Measurements from ENCODE around the gene GID4. TPM values are rescaled to one million over a fixed set of nuclear protein-coding genes. Genes with fewer than 3 reads are reported as not detected.
A peak's percentile ranks its signal among the peaks of the same experiment; 100 is the strongest.

The GID4 gene
- total and polyA plus RNA-seq, 4 donors = 1.7 to 4.9 (median 3.7) TPM

GRCh38 chr17:18117533-18117932 is 78.3 kb downstream of the GID4 start:
- no peak for DNase-seq (ENCODE audit: low spot score)
- peak; percentile 30 for TF ChIP-seq FOXA2 (IDR thresholded peaks at IDR 0.05)
- TF ChIP-seq SP1 (IDR thresholded peaks at IDR 0.05) = peak; percentile 99
- TF ChIP-seq NR2F2 (IDR thresholded peaks at IDR 0.05) = no peak
- TF ChIP-seq, protein P1, sequence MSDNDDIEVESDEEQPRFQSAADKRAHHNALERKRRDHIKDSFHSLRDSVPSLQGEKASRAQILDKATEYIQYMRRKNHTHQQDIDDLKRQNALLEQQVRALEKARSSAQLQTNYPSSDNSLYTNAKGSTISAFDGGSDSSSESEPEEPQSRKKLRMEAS (IDR thresholded peaks at IDR 0.05) = no peak
- peak; percentile 92 for TF ChIP-seq REST (IDR thresholded peaks at IDR 0.05)
- TF ChIP-seq, protein P2, sequence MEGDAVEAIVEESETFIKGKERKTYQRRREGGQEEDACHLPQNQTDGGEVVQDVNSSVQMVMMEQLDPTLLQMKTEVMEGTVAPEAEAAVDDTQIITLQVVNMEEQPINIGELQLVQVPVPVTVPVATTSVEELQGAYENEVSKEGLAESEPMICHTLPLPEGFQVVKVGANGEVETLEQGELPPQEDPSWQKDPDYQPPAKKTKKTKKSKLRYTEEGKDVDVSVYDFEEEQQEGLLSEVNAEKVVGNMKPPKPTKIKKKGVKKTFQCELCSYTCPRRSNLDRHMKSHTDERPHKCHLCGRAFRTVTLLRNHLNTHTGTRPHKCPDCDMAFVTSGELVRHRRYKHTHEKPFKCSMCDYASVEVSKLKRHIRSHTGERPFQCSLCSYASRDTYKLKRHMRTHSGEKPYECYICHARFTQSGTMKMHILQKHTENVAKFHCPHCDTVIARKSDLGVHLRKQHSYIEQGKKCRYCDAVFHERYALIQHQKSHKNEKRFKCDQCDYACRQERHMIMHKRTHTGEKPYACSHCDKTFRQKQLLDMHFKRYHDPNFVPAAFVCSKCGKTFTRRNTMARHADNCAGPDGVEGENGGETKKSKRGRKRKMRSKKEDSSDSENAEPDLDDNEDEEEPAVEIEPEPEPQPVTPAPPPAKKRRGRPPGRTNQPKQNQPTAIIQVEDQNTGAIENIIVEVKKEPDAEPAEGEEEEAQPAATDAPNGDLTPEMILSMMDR (IDR thresholded peaks at IDR 0.05; ENCODE audit: low read depth, low read length, missing input control) = no peak
- peak; percentile 99 for TF ChIP-seq HNF4A (conservative IDR thresholded peaks at IDR 0.05)
- peak in 1 of 2 donors; percentile 75 for TF ChIP-seq JUND (IDR thresholded peaks at IDR 0.05)
- TF ChIP-seq TAF1 (conservative IDR thresholded peaks at IDR 0.05) = no peak
- peak; percentile 97 for TF ChIP-seq HNF4G (IDR thresholded peaks at IDR 0.05)
- TF ChIP-seq GABPA (IDR thresholded peaks at IDR 0.05 in 1 of 2, conservative IDR thresholded peaks at IDR 0.05 in 1 of 2) = no peak
- no peak for TF ChIP-seq FOXA1 (IDR thresholded peaks at IDR 0.05)
- no peak for TF ChIP-seq ZBTB33 (IDR thresholded peaks at IDR 0.05)
- TF ChIP-seq RAD21 (IDR thresholded peaks at IDR 0.05) = no peak
- TF ChIP-seq YY1 (IDR thresholded peaks at IDR 0.05) = peak; percentile 58
- TF ChIP-seq, protein P3, sequence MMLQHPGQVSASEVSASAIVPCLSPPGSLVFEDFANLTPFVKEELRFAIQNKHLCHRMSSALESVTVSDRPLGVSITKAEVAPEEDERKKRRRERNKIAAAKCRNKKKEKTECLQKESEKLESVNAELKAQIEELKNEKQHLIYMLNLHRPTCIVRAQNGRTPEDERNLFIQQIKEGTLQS (IDR thresholded peaks at IDR 0.05) = no peak
- TF ChIP-seq EGR1 (IDR thresholded peaks at IDR 0.05; ENCODE audit: low read depth in 2 of 2) = no peak
- TF ChIP-seq RXRA (IDR thresholded peaks at IDR 0.05) = peak; percentile 89 to 90
- Histone ChIP-seq H3K27ac (ENCODE audit: low read depth in 1 of 2, low read length in 2 of 2) (peak overlapping the region; percentile 83 to 94), H3K36me3 (ENCODE audit: control insufficient read depth in 4 of 4, insufficient read depth in 3 of 4, low read depth in 1 of 4, low read length in 3 of 4) (no peaks in the 10 kb centered on the region), H3K9me3 (ENCODE audit: control insufficient read depth in 4 of 4, low read length in 3 of 4) (no peaks in the 10 kb centered on the region), H3K4me1 (ENCODE audit: control insufficient read depth in 4 of 4, insufficient read depth in 4 of 4, low read length in 3 of 4) (peaks cover 10 to 50% (median 31%) of the 10 kb centered on the region in 4 donors), H3K4me3 (ENCODE audit: low read depth in 1 of 3, low read length in 3 of 3) (peak overlapping the region; percentile 27 to 71 (median 57)), H3K9ac (ENCODE audit: low read depth in 1 of 2, low read length in 2 of 2) (peak overlapping the region; percentile 39 to 80), H3K27me3 (ENCODE audit: control insufficient read depth in 4 of 4, insufficient read depth in 4 of 4, low read length in 3 of 4) (no peaks in the 10 kb centered on the region)
- 38% methylated on average over 1 of the region's 1 CpG for WGBS

Other genes with a start within 250 kb of the GID4 start
- gene SREBF1, start 202.4 kb upstream of the GID4 start, total RNA-seq = 100 to 1,000 TPM in 1 of 2 donors, 10 to 100 TPM in 1; 66.8 to 133 TPM
- gene SREBF1, start 202.4 kb upstream of the GID4 start, polyA plus RNA-seq = 100 to 1,000 TPM in 1 of 2 donors, 10 to 100 TPM in 1; 74.0 to 127 TPM
- 10 to 100 TPM in 1 of 2 donors, 1 to 10 TPM in 1; 5.0 to 24.0 TPM for gene TOM1L2, start 67.0 kb upstream of the GID4 start, total RNA-seq
- gene TOM1L2, start 67.0 kb upstream of the GID4 start, polyA plus RNA-seq = 10 to 100 TPM in 1 of 2 donors, 1 to 10 TPM in 1; 8.4 to 10.3 TPM
- gene DRC3, start 66.5 kb upstream of the GID4 start, total RNA-seq = 1 to 10 TPM in 1 of 2 donors, under 1 TPM in 1; 0.61 to 1.5 TPM
- gene DRC3, start 66.5 kb upstream of the GID4 start, polyA plus RNA-seq = 1 to 10 TPM in 1 of 2 donors, under 1 TPM in 1; 0.72 to 1.5 TPM
- gene ATPAF2, start 240 bp upstream of the GID4 start, total RNA-seq = 10 to 100 TPM; 12.9 to 14.4 TPM
- 10 to 100 TPM; 19.1 to 20.1 TPM for gene ATPAF2, start 240 bp upstream of the GID4 start, polyA plus RNA-seq
- gene DRG2, start 48.5 kb downstream of the GID4 start, total RNA-seq = 10 to 100 TPM; 10.9 to 24.9 TPM
- 10 to 100 TPM; 17.0 to 20.2 TPM for gene DRG2, start 48.5 kb downstream of the GID4 start, polyA plus RNA-seq
- 1 to 10 TPM in 1 of 2 donors, under 1 TPM in 1; 0.84 to 2.9 TPM for gene MYO15A, start 69.3 kb downstream of the GID4 start, total RNA-seq
- 1 to 10 TPM in 1 of 2 donors, under 1 TPM in 1; 0.15 to 1.1 TPM for gene MYO15A, start 69.3 kb downstream of the GID4 start, polyA plus RNA-seq
- gene ALKBH5, start 144.4 kb downstream of the GID4 start, total RNA-seq = 10 to 100 TPM; 62.1 to 67.8 TPM
- gene ALKBH5, start 144.4 kb downstream of the GID4 start, polyA plus RNA-seq = 10 to 100 TPM; 30.5 to 30.6 TPM
- 10 to 100 TPM in 1 of 2 donors, 1 to 10 TPM in 1; 3.4 to 12.0 TPM for gene LLGL1, start 186.2 kb downstream of the GID4 start, total RNA-seq
- 1 to 10 TPM in 1 of 2 donors, under 1 TPM in 1; 0.39 to 2.2 TPM for gene LLGL1, start 186.2 kb downstream of the GID4 start, polyA plus RNA-seq
- gene FLII, start 219.3 kb downstream of the GID4 start, total RNA-seq = 10 to 100 TPM; 73.4 to 90.9 TPM
- gene FLII, start 219.3 kb downstream of the GID4 start, polyA plus RNA-seq = 10 to 100 TPM; 49.3 to 79.3 TPM
- 10 to 100 TPM in 1 of 2 donors, 1 to 10 TPM in 1; 7.4 to 11.1 TPM for gene MIEF2, start 221.3 kb downstream of the GID4 start, total RNA-seq
- gene MIEF2, start 221.3 kb downstream of the GID4 start, polyA plus RNA-seq = 1 to 10 TPM; 4.1 to 5.8 TPM